SK-N-SH (cell line): ENCODE data around the gene UPB1.

Experiments
- CTCF ChIP-seq: fragments of 200-600 bp; sonication (generic); IDR thresholded peaks from 2 replicates; pipeline ENCODE4 v1.6.1; 2017; ENCODE audit warnings: antibody characterized with exemption, mild to moderate bottlenecking, moderate library complexity
- EZH2phosphoT487 ChIP-seq: fragments of 200-600 bp; sonication (generic); IDR thresholded peaks from 2 replicates; pipeline ENCODE4 v1.6.1; 2017; ENCODE audit warnings: low read depth, mixed run types, mild to moderate bottlenecking, antibody characterized with exemption, moderate library complexity, borderline replicate concordance
- FOXM1 ChIP-seq: IDR thresholded peaks from 2 replicates; pipeline ENCODE4 v1.4.0; 2012; ENCODE audit warnings: low read depth, mild to moderate bottlenecking
- MXI1 ChIP-seq: IDR thresholded peaks from 2 replicates; pipeline ENCODE4 v1.6.1; 2012; ENCODE audit warnings: mild to moderate bottlenecking, low read depth, low read length, improper control_type of control experiment
- RAD21 ChIP-seq: IDR thresholded peaks from 2 replicates; pipeline ENCODE4 v1.6.1; 2012; ENCODE audit warnings: mild to moderate bottlenecking, low read length
- REST ChIP-seq: IDR thresholded peaks from 2 replicates; pipeline ENCODE4 v1.6.1; 2012; ENCODE audit warnings: mild to moderate bottlenecking, low read depth, low read length, moderate library complexity
- RFX5 ChIP-seq: IDR thresholded peaks from 2 replicates; pipeline ENCODE4 v1.6.1; 2012; ENCODE audit warnings: mild to moderate bottlenecking, improper control_type of control experiment, low read length
- TAF1 ChIP-seq: IDR thresholded peaks from 2 replicates; pipeline ENCODE4 v1.6.1; 2012; ENCODE audit warnings: low read depth, mild to moderate bottlenecking, low read length, moderate library complexity, borderline replicate concordance
- USF1 ChIP-seq: IDR thresholded peaks from 2 replicates; pipeline ENCODE4 v1.4.0; 2012; ENCODE audit warnings: low read depth, borderline replicate concordance
- USF2 ChIP-seq: fragments of 150-350 bp; IDR thresholded peaks from 2 replicates; pipeline ENCODE4 v1.6.1; 2017; ENCODE audit warnings: antibody characterized with exemption, low read length, low read depth, borderline replicate concordance

GRCh38 chr22:24482575-24482974, 12.6 kb upstream of the UPB1 start:
- TF ChIP-seq RAD21 (no peak), USF1 (no peak), CTCF (no peak), REST (no peak), FOXM1 (no peak), RFX5 (no peak), EZH2phosphoT487 (no peak), TAF1 (no peak), USF2 (no peak), MXI1 (no peak)
